NAMALWA (cell line): ENCODE data around the gene NEDD9.

ENCODE experiments used
- DNase-seq: peaks from one replicate; pipeline ENCODE4 v3.0.0-alpha.2; 2015; ENCODE audit warnings: low spot score

NEDD9 gene

DNA sequence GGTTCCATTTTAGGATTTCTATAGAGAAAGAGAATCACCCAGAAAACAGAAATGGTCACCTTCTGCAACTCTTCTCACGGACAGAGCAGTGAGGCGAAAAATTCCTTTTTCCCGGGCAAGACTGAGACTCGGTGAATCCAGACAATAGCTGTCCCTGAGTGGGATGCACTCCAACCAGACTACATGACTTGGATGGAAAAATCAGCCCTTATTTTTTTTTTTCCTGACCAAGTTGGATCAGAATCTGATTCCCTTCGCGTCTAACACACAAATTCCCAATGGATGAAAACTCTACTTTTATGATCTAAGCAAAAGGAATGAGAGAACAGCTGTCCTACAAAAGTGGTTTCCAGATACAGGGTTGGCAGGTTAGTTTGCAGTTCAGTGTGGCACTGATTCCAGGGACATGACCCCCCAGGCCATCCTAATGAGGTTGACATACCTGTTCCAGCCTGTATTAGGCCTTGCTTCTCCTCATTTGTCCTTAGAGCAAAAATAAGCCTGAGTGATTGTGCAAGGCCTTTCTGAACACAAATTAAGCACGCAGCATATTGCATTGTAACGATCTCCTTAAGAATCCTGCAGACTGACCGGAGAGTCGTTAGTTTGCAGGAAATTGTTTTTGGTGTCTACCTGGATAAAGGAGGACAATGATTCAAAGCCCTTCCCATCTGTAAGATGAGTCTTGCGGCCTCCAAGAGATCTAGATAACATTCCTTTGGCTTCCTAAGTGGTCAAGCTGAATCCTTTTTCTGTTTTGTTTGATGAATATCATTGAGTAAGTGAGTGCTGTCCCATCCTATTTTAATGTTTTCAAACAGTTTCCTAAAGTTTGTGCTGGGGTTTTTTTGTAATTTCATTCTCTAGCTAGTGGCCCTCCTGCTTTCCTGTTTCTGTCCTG is 1.5 kb upstream of the NEDD9 start:
- DNase-seq = no peak

DNA sequence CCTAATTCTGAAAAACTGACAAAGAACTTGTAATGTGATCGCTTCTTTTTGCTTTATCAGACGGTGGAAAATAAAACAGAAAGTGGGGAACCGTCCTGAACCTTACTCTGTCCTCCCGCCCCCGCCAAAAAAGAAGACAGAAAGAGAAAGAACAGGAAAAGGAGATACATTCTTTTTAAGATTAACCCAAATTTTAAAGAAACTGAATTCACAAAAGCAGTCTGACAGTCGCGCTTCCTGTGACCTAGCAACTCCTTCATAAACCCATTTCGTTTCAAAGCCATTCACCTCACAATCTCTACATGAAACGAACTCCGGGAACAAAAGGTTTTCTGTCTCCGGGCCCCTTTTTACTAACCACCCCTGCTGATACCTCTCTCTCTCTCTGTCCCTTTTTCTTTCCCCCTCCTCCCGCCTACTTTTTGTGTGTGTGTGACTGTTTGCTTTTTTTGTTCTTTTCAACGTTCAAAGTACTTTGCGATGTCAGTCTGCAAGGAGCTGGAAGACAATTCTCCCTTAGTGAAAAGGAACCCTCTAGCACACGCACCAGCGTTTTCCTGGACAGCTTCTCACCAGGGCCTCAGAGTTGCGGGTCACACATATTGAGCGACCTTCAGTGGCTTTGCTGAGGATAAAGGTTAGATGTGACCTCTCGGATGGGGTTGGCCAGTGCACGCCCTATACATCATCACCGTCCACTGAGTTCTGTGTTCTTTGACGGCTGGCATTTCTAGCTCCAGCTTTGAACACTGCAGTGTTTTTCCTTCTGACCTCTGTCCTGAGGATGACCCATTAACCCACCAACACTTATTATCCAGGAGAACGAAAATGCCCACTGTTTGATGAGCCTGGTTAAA is 530 bp upstream of the NEDD9 start:
- DNase-seq = no peak

DNA sequence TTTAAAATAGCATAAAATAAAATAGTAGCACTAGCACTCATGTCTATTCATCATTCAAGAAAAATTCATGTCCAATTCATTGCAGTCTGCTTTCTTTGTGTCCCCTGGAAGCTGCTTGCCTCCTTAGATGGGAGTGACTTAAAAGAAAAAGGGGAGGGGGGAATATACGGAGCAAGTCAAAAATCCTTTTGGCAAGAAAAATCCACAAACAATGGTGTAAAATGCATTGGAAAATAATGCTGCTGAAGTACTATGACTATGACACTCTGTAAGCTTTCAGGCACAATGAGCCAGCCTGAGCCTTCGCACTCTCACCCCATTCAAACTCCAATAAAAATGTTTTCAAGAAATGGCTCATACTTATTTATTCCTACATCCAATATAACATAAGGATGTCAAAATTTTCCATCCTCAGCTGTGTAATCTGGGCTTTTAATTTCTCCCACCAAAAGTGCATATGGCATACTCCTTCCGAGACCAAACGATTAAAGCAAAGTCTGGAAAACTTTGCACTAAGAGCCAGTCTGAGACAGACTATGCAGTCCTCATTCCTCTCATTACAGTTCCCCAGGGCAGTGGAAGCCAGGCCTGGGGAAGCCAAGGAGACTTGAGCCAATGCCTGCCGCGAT is 790 bp downstream of the NEDD9 start:
- no peak for DNase-seq

DNA sequence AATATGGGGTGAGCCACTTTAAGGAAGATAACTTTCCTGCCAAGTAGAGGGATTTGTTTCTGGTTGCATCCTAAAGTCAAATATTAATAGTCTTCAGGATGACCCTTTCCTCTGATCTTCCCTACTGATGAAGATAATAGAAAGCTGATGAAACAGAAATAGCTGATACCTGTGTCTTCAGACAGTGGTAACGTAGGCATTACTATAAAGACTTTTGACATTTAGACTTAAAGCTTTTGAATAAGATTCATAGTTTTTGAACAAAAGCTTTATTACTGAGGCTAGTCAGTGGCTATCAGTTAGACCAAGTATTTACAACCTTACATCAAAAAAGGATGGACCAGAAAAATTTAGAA is 1.4 kb downstream of the NEDD9 start:
- no peak for DNase-seq

DNA sequence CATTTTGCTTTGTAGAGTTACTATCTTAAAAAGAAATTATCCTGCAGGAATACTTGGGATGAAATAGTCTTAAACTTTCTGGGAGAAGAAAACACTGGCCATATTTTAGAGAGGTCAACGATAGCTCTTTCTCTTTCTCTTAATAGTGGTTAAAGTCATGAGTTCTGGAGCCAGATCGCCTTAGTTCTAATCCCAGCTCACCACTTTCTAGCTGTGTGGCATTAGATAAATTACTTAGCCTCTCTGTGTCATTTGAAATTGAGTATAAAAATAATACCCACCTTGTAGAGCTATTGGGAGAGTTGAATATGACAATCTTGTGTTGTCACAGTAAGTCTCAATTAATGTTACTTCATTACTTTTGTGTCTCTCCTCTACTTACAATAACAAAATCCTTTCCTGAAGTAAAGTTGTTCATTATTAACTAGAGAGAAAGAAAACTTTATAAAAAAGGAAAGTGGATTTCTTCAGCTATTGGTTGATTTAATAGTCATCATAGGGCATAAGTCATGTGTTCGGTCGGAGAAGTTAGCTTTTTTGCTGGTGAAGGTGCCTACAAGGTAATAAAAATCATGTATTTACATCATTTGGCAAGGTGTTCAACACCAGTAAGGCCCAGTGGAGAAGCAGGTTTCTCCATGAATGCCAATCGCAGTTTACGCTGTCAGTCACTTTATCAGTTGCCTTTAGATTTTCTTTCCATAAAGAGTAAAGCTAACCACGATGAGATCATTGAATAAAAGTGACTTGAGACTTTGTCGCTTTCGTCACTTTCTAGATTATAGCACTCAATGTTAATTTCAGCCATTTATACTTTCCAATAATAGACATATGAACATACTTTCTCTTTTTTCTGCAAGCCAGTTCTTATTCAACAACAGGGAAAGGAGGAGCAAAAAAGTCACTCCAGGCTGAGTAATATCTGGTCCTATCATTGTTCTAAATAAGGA is 2.0 kb downstream of the NEDD9 start:
- DNase-seq = no peak

DNA sequence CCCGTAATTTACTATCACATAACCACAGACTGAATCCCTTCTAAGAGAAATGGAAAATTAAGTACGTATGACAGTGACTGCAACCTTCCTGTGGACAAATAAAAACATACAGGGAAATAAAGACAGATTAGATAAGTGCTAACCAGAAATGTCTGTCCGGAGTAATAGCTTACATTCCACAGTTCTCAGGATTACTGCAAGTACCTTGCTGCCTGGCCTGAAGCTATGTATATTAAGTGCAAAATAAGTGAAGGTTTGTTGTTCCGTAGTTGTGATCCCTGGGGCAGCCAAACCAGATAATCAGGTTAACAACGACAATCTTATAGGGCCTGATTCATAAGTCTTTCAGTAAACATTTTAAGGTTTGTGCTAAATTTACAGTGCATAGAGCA is 2.8 kb downstream of the NEDD9 start:
- no peak for DNase-seq

DNA sequence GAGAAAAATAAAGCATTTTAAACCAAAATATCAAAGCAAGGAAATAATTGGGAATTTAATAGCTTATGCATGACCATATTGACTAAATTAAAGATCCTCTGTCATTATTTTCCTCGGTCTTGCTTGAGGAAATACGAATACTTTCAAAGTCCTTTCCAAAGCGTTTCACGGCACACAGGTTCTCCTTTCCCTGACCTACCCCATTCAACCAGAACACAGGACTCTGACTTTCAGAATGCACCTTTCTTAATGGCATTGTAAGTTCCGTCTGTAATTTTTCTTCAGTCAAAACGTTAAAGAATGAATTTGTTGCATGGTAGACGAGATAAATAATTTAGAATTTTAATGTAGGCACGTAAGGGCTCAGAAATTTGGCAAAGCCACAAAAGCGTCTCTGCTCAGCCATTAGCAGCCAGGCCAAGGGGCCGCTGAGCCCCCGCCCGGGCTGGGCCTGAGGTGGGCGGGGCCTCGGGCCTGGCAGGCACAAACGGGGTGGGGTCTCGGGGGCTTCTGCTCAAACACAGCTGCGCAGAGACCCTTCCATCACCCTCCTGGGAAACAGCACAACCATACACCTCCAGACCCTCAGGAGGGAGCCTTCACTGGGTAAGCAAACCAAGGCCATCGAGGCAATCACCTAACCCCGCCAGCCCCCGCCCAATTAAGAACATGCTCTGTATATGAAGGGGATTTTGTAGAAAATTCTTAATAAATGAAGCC is 3.4 kb downstream of the NEDD9 start:
- no peak for DNase-seq

DNA sequence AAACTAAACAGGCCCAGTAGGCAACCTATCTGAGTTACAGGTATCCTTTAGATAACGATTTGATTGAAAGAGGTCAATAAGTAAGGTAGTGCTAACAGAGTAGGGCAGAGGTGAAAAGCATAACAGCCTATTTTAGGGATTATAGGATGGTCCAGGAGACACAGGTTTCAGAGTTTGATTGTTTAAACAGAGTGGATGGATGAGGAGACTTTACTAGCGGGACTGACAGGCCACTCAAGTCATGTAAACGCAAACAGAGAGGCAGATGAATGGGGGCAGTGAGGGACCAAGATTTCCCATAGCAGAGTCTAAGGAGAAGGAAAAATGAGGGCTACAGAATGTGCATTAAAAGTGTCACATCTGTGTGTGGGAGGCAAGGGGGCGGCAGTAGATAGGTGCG is 4.8 kb downstream of the NEDD9 start:
- no peak for DNase-seq

DNA sequence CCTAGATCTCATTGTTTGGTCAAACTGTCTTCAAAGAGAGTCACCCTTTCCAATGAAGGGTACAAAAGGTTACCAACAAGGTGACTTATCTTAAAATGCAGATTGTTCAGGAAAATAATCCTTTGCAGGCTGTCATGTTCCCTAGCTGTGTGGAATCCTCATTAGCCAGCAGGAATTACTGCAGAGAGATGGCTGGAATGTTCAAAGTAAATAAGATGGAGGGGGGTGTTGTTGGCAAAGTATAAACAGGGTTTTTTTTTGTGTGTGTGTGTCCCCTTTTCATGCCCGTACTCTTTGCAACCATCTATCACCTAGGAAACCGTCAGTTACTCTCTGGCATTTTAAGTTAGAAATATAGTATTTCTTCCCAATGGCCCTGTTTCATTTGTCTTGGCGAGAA is 6.5 kb downstream of the NEDD9 start:
- DNase-seq = no peak

DNA sequence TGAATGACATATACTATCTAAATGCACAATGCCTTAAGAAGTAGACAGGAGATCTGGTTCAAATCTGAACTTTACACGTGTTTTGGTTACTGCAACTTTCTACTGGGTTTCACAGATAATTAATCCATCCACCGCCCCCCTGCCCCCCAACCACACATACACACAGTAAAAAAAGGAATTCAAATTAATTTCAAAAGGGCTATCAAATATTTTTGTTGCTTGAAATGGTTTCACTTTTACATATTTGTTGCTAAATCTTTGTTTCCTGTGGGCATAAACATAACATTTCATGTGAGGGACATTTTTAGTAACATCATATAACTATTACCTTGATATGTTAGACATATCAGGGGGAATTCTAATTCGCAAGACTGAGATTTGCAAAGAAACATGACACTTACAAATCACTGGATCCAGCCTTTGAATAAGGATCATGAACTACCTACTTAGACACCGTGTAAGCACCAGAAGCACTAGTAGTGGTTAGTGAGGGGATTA is 7.5 kb downstream of the NEDD9 start:
- DNase-seq = no peak

DNA sequence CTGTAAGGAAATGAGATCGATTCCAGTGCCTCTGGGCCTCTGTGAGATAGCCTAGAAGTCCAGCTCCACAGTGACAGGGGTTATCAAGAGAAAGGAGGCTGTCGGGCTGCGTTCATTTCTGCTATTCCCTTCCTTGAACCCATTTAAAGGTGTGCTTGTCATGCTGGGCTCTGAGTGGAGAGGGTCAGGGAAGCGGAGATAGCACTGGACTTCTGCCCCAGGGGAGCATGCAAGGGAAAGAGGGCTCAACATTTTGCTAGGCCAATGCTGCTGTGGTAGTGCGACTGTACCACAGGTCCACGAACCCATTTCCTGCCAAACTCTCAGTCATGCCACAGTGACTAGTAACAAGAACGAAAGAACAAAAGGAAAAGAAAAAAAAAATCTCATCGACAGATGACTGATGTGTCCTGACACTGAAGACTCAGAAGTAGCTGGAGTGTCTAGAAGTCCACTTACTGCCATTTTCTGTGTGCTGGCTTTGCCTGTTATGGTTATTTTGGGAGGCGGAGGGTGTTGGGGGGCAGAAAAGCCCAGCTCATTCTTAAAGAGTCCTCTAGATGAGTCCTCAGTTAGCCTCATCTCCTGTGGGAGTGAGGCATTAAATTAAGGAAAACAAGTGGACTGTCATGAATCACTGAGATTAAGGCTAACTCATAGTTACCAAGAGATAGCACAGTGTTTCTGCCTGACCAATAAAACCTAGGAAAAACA is 8.1 kb downstream of the NEDD9 start:
- no peak for DNase-seq

DNA sequence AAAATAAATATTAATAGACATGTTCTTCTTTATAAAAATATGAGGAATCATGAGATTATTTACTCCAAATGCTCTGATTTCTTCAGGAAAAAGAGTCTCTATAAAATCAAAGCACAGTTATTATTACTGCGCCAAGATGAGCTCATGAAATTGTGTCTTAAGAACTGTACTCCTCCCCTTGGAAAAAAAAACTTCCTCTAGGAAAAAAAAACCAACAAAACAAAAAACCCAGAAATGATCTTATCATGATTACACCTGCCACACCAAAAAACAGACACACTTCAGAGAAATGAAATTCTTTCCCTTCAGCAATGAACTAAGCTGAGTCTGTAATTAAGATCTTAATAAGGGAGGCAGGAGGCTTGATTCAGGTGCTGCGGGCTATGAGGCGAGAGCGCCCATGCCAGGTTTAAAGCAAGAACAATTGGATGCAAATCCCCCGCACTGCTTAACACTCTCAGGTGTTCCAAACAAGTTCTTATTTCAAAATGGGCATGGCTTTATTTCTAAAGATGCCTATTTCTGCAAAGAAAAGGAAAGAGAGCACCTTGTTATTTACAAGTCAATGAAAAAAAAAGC is 9.1 kb downstream of the NEDD9 start:
- no peak for DNase-seq

DNA sequence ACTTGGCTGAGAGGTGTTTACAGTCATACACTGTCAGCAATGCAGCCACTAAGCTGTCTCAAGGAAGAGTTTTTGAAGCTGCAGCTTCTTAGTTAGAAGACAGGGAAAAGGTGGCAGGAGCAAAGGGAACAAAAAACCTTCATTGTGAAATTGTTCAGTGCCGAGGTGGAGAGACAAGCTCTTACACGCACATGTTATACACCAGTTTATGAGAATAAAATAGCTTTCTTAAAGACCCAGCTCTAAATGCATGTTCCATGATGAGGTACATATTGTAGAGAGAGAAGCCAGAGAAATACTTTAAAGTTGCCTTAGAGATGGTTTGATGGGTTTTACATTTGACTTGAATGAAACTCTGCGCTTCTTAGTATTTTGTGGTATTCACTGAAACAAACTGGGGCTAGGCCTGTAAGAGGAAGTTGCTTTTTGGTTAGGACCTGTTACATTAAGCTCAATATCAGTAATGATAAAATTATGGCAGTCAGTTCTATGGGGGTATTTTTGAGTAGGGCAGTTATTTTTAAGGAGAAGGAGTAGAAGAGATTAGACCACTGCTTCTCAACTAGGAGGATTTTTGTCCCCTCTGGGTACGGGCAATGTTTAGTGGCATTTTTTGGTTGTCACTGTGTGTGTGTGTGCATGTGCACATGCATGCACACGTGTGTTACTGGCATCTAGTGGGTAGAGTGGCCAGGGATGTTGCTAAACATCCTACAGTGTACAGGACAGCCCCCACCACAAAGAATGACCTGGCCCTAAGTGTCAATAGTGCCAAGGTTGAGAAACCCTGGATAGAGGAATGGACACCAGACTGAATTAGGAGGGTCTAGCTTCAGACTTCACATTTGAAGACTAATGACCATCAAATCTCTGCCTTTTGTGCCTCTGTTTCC is 9.8 kb downstream of the NEDD9 start:
- no peak for DNase-seq

DNA sequence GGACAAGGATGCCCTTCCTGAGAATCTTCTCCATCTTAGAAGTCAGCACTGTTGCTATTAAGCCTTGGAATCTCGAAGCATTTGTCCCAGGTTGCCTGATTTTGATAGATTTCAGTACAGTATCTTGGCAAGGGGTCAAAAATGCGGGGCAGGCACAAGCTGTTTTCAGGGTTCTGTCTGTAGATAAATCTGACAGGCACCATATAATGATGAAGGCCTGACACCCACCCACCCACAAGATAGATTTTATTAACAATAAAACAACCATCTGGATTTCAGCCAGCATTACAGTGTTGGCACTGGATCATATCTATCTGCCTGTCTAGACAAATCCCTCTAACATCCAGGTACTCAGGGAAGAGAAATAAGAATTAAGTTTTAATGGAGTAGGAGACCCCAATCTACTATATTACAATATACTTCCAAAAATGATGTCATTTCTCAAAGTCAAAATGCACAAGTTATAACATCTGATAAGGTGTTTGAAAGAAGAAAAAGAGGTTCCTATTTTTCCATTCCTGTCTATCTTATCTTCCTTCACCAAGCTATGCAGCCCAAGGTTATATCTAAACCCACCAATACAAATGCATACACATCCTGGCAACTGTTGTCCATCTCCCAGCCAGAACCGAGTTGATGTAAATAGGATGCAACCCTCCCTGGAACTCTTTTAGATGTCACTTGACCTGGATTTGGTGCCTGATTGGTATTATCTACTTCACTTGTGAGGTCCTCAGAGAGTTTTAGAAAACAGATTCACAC is 10.7 kb downstream of the NEDD9 start:
- DNase-seq = no peak

DNA sequence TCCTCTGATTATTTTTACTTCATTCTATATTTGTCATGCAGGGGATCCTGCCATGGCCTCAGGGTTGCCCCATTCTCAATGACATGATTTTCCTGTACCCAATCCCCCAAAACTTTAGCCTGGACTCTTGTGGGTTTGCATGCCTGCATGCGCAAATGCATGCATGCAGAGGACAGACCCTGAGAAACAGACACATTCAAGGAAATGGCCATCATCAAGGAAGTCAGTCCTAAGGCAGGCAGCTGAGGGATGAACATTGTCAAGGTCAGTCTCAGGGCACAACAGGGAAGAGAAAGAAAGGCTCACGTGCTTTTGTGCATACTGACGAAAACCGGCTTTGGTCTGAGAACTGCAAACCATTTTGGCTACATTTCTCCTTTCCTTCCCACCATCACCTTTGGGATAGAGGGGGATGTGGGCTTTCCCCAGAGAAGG is 13.1 kb downstream of the NEDD9 start:
- no peak for DNase-seq

DNA sequence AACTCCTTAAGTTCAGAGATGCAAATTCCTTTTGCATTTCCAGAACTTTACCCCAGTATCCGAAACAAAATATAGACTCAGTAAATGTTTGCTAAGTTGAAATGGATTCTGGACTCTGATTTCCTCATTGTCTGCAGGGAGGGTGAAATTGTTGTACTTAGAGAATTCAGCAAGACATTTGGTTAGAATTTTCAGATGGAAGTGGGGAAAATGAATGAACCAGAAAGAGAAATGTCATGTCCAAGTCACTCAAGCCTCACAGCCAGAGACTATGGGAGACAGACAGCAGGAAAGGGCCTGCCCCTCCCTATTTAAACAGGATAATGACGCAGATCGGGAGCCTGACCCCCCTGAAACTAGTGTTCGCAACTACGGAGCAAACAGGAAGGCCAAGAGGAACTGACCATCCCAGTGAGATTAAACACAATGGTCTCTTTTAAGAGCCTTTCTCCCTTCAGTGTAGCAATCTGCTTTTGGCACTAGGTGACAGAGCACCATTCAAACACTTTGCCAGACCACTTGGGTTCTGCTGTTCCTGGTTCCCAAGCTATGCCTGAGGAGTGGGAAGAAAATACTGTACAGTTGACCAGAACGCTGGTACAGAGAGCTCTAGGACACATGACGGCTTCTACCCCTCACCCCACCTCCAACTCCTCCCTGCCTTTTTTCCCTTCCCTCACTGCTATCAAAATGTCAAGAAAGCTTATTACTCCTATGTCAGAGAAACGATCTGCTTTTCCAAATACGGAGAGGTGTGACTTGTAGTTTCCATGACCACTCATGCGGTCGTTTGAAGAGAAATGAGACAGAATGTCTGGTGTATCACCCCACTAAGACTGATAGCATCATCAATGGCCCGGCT is 13.7 kb downstream of the NEDD9 start:
- no peak for DNase-seq

DNA sequence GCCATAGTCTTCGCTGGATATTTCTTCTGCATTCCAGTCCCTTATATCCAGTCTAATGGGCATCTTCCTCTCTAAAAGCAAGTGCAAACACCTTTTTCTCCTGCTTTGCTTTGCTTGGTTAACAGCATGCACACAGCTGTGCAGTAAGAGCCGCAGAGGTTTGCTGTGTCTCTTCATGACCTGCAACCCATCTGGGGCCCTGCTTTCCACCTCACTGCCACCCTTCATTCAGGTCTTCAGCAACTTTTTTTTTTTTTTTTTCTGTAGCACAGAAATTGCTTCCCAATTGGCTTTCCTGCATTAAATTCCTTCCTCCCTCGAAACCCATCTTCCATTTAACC is 14.4 kb downstream of the NEDD9 start:
- no peak for DNase-seq
